HG03066 (cell line): Measurements from ENCODE around the gene PRPSAP2.

Experiments used
- ATAC-seq: cut with Tn5 transposase; IDR thresholded peaks from one replicate; pipeline ENCODE4 v1.9.1; 2021; ENCODE audit warnings: low read depth; ENCODE audit not compliant: unreplicated experiment

Gene PRPSAP2

GRCh38 chr17:18977646-18978045 is 119.7 kb downstream of the PRPSAP2 start:
- no peak for ATAC-seq

DNA sequence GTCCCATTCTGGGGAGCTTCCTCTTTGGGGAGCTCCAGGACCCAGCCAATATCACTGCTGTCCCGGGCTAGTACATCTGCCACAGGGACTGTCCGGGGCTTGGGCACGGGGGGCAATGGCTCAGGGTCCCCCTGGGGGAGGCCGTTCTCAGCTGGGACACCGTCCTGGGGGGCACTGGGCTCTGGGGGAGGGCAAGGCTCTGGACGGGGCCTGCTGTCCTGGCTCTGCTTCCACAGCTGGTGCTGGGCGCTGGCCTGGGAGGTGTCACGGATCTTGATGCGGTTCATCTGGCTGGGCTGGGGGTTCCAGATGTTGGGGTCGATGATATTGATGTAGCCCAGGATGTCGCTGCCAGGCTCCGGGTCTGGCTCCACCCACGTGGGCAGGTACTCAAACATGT is 120.1 kb downstream of the PRPSAP2 start:
- ATAC-seq, result no peak

DNA sequence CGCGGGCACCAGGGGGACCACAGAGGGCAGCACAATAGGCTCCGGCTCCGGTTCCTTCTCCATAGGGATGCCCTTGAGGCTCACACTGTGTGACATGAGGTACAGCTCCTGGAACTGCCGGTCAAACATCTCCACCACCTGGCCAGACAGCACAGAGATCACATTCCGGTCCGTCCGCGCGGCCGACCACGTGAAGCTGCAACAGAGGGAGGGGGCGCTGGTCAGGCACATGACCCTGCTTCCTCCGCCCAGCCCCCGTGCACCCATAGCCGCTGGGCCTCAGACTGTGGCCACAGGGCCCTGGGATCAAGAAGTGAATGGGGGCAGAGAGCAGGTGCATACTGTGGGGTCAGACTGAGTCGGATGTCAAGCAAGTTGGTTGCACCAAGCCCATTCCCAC is 120.7 kb downstream of the PRPSAP2 start:
- no peak for ATAC-seq
